ENCODE results near the gene GABBR2. TPM values are rescaled to one million over a fixed set of nuclear protein-coding genes. Genes with fewer than 3 reads are reported as not detected.

GABBR2 gene
- total and polyA plus RNA-seq, 9 of the 15 experiments (the other 6 are each of a cell fraction or from before 2014, with no cell fraction given), result 0.15 to 1.9 (median 0.32) TPM

DNA sequence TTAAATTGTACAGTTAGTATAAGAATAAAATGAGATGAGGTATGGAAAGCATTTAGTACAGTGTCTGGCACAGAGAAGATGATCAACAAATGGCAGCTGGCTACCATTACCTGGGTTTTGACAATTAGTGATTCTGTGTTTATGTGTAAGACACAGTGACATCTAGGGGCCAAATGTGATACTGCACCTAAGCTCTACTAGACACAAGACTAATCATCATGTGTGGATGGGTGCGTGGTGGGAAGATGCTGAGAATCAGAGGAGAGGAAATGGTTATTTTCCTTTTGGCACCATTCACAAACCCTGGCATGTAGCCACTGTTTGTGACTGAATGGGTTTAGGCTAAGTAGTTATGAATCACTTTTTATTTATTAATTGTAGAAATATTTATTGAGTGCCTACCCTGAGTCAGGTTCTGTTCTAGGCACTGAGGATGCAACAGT lies 343.5 kb downstream of the GABBR2 start (continued):
- TF ChIP-seq, protein P1, sequence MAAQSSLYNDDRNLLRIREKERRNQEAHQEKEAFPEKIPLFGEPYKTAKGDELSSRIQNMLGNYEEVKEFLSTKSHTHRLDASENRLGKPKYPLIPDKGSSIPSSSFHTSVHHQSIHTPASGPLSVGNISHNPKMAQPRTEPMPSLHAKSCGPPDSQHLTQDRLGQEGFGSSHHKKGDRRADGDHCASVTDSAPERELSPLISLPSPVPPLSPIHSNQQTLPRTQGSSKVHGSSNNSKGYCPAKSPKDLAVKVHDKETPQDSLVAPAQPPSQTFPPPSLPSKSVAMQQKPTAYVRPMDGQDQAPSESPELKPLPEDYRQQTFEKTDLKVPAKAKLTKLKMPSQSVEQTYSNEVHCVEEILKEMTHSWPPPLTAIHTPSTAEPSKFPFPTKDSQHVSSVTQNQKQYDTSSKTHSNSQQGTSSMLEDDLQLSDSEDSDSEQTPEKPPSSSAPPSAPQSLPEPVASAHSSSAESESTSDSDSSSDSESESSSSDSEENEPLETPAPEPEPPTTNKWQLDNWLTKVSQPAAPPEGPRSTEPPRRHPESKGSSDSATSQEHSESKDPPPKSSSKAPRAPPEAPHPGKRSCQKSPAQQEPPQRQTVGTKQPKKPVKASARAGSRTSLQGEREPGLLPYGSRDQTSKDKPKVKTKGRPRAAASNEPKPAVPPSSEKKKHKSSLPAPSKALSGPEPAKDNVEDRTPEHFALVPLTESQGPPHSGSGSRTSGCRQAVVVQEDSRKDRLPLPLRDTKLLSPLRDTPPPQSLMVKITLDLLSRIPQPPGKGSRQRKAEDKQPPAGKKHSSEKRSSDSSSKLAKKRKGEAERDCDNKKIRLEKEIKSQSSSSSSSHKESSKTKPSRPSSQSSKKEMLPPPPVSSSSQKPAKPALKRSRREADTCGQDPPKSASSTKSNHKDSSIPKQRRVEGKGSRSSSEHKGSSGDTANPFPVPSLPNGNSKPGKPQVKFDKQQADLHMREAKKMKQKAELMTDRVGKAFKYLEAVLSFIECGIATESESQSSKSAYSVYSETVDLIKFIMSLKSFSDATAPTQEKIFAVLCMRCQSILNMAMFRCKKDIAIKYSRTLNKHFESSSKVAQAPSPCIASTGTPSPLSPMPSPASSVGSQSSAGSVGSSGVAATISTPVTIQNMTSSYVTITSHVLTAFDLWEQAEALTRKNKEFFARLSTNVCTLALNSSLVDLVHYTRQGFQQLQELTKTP (IDR thresholded peaks at IDR 0.05; ENCODE audit: low read depth in 1 of 2, partially characterized antibody in 2 of 2), result no peak
- TF ChIP-seq POLR2AphosphoS2 (IDR thresholded peaks at IDR 0.05; ENCODE audit: low read length) (no peak), ZNF644 (tag; IDR thresholded peaks at IDR 0.05; ENCODE audit: low read depth) (0 out of 2 replicates have a peak, but pooled peaks have one; percentile 52), HEY1 (CRISPR knock-in tag; IDR thresholded peaks at IDR 0.05; ENCODE audit: borderline replicate concordance) (no peak), TCF3 (CRISPR knock-in tag; IDR thresholded peaks at IDR 0.05) (no peak), PRMT5 (CRISPR knock-in tag; IDR thresholded peaks at IDR 0.05) (no peak), ZNF696 (CRISPR knock-in tag; conservative IDR thresholded peaks at IDR 0.05) (no peak), CEBPB (tag; IDR thresholded peaks at IDR 0.05) (no peak), GTF2A2 (tag; IDR thresholded peaks at IDR 0.05) (no peak), NCOR1 (IDR thresholded peaks at IDR 0.05) (no peak), FOXP1 (CRISPR knock-in tag; IDR thresholded peaks at IDR 0.05) (0 out of 2 replicates have a peak, but pooled peaks have one; percentile 52)
- TF ChIP-seq, protein P2, sequence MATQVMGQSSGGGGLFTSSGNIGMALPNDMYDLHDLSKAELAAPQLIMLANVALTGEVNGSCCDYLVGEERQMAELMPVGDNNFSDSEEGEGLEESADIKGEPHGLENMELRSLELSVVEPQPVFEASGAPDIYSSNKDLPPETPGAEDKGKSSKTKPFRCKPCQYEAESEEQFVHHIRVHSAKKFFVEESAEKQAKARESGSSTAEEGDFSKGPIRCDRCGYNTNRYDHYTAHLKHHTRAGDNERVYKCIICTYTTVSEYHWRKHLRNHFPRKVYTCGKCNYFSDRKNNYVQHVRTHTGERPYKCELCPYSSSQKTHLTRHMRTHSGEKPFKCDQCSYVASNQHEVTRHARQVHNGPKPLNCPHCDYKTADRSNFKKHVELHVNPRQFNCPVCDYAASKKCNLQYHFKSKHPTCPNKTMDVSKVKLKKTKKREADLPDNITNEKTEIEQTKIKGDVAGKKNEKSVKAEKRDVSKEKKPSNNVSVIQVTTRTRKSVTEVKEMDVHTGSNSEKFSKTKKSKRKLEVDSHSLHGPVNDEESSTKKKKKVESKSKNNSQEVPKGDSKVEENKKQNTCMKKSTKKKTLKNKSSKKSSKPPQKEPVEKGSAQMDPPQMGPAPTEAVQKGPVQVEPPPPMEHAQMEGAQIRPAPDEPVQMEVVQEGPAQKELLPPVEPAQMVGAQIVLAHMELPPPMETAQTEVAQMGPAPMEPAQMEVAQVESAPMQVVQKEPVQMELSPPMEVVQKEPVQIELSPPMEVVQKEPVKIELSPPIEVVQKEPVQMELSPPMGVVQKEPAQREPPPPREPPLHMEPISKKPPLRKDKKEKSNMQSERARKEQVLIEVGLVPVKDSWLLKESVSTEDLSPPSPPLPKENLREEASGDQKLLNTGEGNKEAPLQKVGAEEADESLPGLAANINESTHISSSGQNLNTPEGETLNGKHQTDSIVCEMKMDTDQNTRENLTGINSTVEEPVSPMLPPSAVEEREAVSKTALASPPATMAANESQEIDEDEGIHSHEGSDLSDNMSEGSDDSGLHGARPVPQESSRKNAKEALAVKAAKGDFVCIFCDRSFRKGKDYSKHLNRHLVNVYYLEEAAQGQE (IDR thresholded peaks at IDR 0.05; ENCODE audit: borderline replicate concordance), result 0 out of 2 replicates have a peak, but pooled peaks have one; percentile 25
- TF ChIP-seq, protein P2 (CRISPR knock-in tag; IDR thresholded peaks at IDR 0.05; ENCODE audit: low read depth), result no peak
- TF ChIP-seq, protein P3, sequence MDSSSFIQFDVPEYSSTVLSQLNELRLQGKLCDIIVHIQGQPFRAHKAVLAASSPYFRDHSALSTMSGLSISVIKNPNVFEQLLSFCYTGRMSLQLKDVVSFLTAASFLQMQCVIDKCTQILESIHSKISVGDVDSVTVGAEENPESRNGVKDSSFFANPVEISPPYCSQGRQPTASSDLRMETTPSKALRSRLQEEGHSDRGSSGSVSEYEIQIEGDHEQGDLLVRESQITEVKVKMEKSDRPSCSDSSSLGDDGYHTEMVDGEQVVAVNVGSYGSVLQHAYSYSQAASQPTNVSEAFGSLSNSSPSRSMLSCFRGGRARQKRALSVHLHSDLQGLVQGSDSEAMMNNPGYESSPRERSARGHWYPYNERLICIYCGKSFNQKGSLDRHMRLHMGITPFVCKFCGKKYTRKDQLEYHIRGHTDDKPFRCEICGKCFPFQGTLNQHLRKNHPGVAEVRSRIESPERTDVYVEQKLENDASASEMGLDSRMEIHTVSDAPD (CRISPR knock-in tag; IDR thresholded peaks at IDR 0.05), result no peak
- TF ChIP-seq, protein P4, sequence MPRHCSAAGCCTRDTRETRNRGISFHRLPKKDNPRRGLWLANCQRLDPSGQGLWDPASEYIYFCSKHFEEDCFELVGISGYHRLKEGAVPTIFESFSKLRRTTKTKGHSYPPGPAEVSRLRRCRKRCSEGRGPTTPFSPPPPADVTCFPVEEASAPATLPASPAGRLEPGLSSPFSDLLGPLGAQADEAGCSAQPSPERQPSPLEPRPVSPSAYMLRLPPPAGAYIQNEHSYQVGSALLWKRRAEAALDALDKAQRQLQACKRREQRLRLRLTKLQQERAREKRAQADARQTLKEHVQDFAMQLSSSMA (CRISPR knock-in tag; IDR thresholded peaks at IDR 0.05), result no peak

All from K562 (cell line).